Middle frontal gyrus (tissue), 1 donor: ENCODE data around the gene C2orf78.

Experiments used
- DNase-seq: peaks from one replicate; pipeline ENCODE4 v3.0.0-alpha.2; 2015; ENCODE audit warnings: low spot score; ENCODE audit errors: extremely low spot score

Gene C2orf78

GRCh38 chr2:73837847-73838585 is 54.0 kb downstream of the C2orf78 start:
- DNase-seq = no peak

- no peak for DNase-seq
Measured at GRCh38 chr2:73838889-73839534, 55.0 kb downstream of the C2orf78 start.

- no peak for DNase-seq
Measured at GRCh38 chr2:73839653-73840411, 55.8 kb downstream of the C2orf78 start.

- DNase-seq = no peak
Measured at GRCh38 chr2:73841912-73842738, 58.1 kb downstream of the C2orf78 start.

- DNase-seq = no peak
Measured at GRCh38 chr2:73842739-73843019, 58.7 kb downstream of the C2orf78 start.

- no peak for DNase-seq
Measured at GRCh38 chr2:73844087-73844486, 60.1 kb downstream of the C2orf78 start.

GRCh38 chr2:73850009-73850408 is 66.0 kb downstream of the C2orf78 start:
- no peak for DNase-seq

- DNase-seq = no peak
Measured at GRCh38 chr2:73851274-73851673, 67.3 kb downstream of the C2orf78 start.

GRCh38 chr2:73852020-73852419 is 68.0 kb downstream of the C2orf78 start:
- no peak for DNase-seq

GRCh38 chr2:73855526-73855925 is 71.5 kb downstream of the C2orf78 start:
- DNase-seq = no peak

- no peak for DNase-seq
Measured at GRCh38 chr2:73856214-73856613, 72.2 kb downstream of the C2orf78 start.

GRCh38 chr2:73859721-73860586 is 76.0 kb downstream of the C2orf78 start:
- no peak for DNase-seq

GRCh38 chr2:73862987-73863386 is 79.0 kb downstream of the C2orf78 start:
- no peak for DNase-seq
